T-helper 1 cell treated with Interleukin-12 subunit alpha and Interleukin-12 subunit beta and Interleukin-4 antibody, amounts not matched to agents 30 μg/mL and 1 μg/mL, for 36 hours (primary cell): Measurements from ENCODE around the gene STX8.
A peak's percentile ranks its signal among the peaks of the same experiment; 100 is the strongest.

ENCODE experiments used
- H3K27ac Mint-ChIP-seq: one replicate; pipeline ENCODE4 v1.8.0; 2021; ENCODE audit warnings: mild to moderate bottlenecking, mixed read lengths
- H3K27me3 Mint-ChIP-seq: one replicate; pipeline ENCODE4 v1.8.0; 2021; ENCODE audit warnings: low read depth, mixed read lengths
- H3K36me3 Mint-ChIP-seq: one replicate; pipeline ENCODE4 v1.8.0; 2021; ENCODE audit warnings: low read depth, mixed read lengths
- H3K4me1 Mint-ChIP-seq: one replicate; pipeline ENCODE4 v1.8.0; 2021; ENCODE audit warnings: low read depth, mixed read lengths
- H3K4me3 Mint-ChIP-seq: one replicate; pipeline ENCODE4 v1.8.0; 2021; ENCODE audit warnings: mild to moderate bottlenecking, moderate library complexity, mixed read lengths
- H3K9me3 Mint-ChIP-seq: one replicate; pipeline ENCODE4 v1.8.0; 2021; ENCODE audit warnings: mixed read lengths

STX8 gene

DNA sequence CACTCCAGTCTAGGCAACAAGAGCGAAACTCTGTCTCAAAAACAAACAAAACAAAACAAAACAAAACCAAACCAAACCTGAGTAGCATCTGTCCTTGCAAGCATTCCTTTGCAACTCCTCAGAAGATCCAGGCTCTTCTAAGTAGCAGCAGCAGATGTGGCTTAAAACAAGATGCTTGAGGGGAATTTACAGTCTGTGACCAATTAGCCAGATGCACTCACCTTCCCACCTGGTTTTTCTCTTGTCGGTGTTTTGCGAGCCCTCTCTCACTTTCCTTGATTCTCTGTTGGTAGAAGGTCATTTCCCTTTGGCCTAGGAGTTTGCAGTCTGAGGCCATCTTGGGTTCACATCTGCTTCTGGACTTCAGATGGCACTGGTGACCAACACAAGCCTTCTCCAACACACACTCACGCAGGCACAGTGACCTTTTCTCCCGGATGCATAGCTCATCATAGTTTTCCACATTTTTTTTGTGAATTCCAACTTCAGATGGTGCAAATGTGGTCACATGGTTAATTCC lies 276.8 kb downstream of the STX8 start:
- Mint-ChIP-seq H3K36me3 (no peaks in the 10 kb centered on the region), H3K4me3 (no peak overlapping the region), H3K4me1 (no peaks in the 10 kb centered on the region), H3K27me3 (no peaks in the 10 kb centered on the region), H3K9me3 (no peaks in the 10 kb centered on the region), H3K27ac (no peak overlapping the region)

DNA sequence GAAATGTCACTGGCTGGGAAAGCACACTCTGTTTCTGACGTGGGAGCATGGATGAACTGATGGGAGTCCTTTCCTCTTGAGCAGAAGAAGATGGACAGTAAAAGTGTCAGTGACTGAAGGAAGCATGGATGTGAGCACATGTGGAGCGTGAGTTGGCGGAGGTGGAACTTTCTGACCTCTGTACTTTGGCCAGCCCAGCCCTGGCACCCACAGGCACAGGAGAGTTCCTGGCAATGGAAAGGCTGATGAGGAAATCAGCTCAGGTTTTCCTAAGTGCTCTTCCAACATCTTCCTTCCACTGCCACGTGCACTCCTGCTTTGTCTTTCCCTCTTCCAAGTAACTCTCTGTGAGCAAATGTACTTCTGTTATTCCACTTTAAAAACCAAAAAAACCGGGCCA lies 277.5 kb downstream of the STX8 start:
- Mint-ChIP-seq H3K9me3 (no peaks in the 10 kb centered on the region), H3K36me3 (no peaks in the 10 kb centered on the region), H3K27ac (no peak overlapping the region), H3K4me1 (no peaks in the 10 kb centered on the region), H3K27me3 (no peaks in the 10 kb centered on the region), H3K4me3 (no peak overlapping the region)

DNA sequence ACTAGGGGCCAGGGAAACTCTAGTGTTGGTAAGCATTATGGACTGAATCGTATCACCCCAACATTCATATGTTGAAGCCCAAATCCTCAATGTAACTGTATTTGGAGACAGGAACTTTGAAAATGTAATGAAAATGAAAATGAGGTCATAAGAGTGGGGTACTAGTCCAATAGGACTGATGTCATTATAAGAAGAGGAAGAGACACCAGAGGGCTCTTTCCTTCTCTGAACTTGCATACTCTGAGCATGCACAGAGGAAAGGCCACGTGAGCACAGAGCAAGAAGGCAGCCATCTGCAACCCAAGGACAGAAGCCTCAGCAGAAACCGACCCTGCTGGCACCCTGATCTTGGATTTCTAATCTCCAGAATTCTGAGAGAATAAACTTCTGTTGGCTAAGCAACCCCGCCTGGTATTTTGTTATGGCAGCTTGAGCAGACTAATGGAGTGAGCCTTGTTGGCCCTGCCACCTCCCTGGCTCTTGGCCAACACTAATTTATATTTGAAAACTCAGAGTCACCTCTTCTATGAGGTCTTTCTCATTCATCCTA lies 280.9 kb downstream of the STX8 start:
- no peaks in the 10 kb centered on the region for H3K9me3 Mint-ChIP-seq
- no peak overlapping the region for H3K27ac Mint-ChIP-seq
- H3K4me1 Mint-ChIP-seq, result peaks cover 9% of the 10 kb centered on the region

DNA sequence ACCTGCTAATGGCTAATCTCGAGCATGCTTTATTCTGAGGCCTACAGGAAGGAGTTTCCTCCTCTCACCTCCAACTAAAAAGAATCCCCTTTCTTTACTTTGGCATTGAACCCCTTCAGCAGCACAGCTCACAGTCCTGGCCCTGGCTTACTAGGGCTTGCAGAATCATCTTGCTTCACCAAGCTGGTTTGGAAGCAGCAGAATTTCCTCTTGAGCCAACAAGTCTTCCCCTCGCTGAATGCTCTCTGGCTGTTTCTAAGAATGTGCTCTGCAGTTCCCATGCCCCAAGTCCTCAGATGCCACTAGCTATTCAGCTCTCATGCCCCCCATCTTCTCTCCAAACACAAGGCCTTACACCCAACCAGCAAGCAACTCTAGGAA lies 283.1 kb downstream of the STX8 start:
- Mint-ChIP-seq H3K4me3 (no peak overlapping the region), H3K9me3 (no peaks in the 10 kb centered on the region), H3K4me1 (peaks cover 16% of the 10 kb centered on the region), H3K27me3 (no peaks in the 10 kb centered on the region), H3K36me3 (no peaks in the 10 kb centered on the region), H3K27ac (no peak overlapping the region)

More for the DNA sequence above, 280.9 kb downstream of the STX8 start:
- Mint-ChIP-seq H3K27me3 (no peaks in the 10 kb centered on the region), H3K4me3 (no peak overlapping the region), H3K36me3 (no peaks in the 10 kb centered on the region)

DNA sequence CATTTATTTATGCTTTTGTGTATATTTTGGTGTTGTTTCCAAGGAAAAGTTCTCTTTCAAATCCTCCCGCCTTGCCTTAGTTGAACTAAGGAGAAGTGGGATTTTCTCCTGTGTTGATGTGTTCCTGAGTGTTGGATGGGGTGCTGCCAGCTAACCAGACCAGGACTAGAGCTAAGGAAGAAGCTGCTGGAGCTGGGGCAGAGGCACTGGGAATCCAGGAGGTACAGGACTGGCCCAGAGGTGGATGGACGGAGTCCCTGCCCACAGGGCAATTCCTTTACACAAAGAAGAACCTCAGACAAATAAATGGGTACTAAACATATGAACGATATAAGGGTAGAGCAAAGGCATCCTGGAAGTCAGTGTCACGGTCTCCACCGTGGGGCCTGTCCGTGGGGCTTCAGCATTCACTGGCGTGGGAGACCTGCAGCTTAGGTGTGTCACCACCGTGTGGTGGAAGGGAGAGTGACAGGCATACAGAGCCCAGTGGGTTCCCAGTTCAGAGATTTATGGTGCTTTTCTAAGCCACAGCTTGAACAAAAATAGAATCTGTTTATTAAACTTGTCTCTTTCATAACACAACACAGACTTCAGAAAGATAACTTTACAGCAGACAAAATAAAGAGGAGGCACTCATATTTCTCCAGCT lies 283.6 kb downstream of the STX8 start:
- Mint-ChIP-seq H3K9me3 (no peaks in the 10 kb centered on the region), H3K36me3 (no peaks in the 10 kb centered on the region)

GRCh38 chr17:9290226-9290613 lies 285.4 kb downstream of the STX8 start:
- no peaks in the 10 kb centered on the region for H3K36me3 Mint-ChIP-seq
- no peak overlapping the region for H3K27ac Mint-ChIP-seq
- peaks cover 16% of the 10 kb centered on the region for H3K4me1 Mint-ChIP-seq
- H3K4me3 Mint-ChIP-seq, result peak overlapping the region; percentile 16
- no peaks in the 10 kb centered on the region for H3K27me3 Mint-ChIP-seq
- no peaks in the 10 kb centered on the region for H3K9me3 Mint-ChIP-seq

More for the DNA sequence above, 283.6 kb downstream of the STX8 start:
- Mint-ChIP-seq H3K4me1 (peaks cover 16% of the 10 kb centered on the region), H3K27me3 (no peaks in the 10 kb centered on the region), H3K4me3 (no peak overlapping the region), H3K27ac (no peak overlapping the region)

- Mint-ChIP-seq H3K9me3 (no peaks in the 10 kb centered on the region), H3K36me3 (peaks cover 3% of the 10 kb centered on the region), H3K27ac (no peak overlapping the region), H3K4me1 (peaks cover 16% of the 10 kb centered on the region), H3K4me3 (no peak overlapping the region), H3K27me3 (no peaks in the 10 kb centered on the region)
Observed at GRCh38 chr17:9287306-9287705, 288.3 kb downstream of the STX8 start.

DNA sequence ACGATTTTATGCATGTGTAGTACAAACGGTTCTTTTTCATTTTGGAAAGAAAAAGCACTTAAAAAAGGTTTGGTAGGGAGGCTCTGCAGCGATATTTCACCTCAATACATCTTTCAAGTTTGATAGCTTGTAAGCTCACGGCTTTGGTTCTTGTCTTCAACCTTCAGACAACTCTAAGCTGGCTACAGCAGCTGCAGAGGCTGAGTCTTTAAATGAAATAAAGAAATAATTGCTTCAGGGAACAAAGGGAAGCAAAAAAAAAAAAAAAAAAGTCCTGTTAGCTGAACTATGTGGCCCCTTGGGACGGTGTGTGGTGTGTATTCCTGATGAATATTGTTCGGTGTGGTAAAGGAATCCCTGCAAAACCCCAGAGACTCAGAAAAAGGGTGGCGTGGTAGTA lies 289.2 kb downstream of the STX8 start:
- H3K4me3 Mint-ChIP-seq, result no peak overlapping the region
- peaks cover 3% of the 10 kb centered on the region for H3K36me3 Mint-ChIP-seq
- H3K27me3 Mint-ChIP-seq, result no peaks in the 10 kb centered on the region
- H3K9me3 Mint-ChIP-seq, result no peaks in the 10 kb centered on the region
- H3K4me1 Mint-ChIP-seq, result peaks cover 16% of the 10 kb centered on the region
- H3K27ac Mint-ChIP-seq, result no peak overlapping the region

- peaks cover 16% of the 10 kb centered on the region for H3K4me1 Mint-ChIP-seq
- no peaks in the 10 kb centered on the region for H3K9me3 Mint-ChIP-seq
- no peak overlapping the region for H3K4me3 Mint-ChIP-seq
- no peak overlapping the region for H3K27ac Mint-ChIP-seq
- peaks cover 3% of the 10 kb centered on the region for H3K36me3 Mint-ChIP-seq
- no peaks in the 10 kb centered on the region for H3K27me3 Mint-ChIP-seq
Observed at GRCh38 chr17:9285602-9286427, 289.8 kb downstream of the STX8 start.

- Mint-ChIP-seq H3K27ac (no peak overlapping the region), H3K4me3 (no peak overlapping the region), H3K9me3 (no peaks in the 10 kb centered on the region), H3K4me1 (peaks cover 8% of the 10 kb centered on the region), H3K27me3 (no peaks in the 10 kb centered on the region), H3K36me3 (peaks cover 3% of the 10 kb centered on the region)
Observed at GRCh38 chr17:9284884-9285283, 290.7 kb downstream of the STX8 start.

- Mint-ChIP-seq H3K4me1 (peaks cover under 1% of the 10 kb centered on the region), H3K4me3 (no peak overlapping the region), H3K27me3 (no peaks in the 10 kb centered on the region), H3K9me3 (no peaks in the 10 kb centered on the region), H3K36me3 (peaks cover 3% of the 10 kb centered on the region), H3K27ac (no peak overlapping the region)
Observed at GRCh38 chr17:9283909-9284308, 291.7 kb downstream of the STX8 start.

GRCh38 chr17:9279893-9280292 lies 295.7 kb downstream of the STX8 start:
- H3K9me3 Mint-ChIP-seq, result no peaks in the 10 kb centered on the region
- H3K27me3 Mint-ChIP-seq, result no peaks in the 10 kb centered on the region
- no peak overlapping the region for H3K4me3 Mint-ChIP-seq
- peaks cover 2% of the 10 kb centered on the region for H3K36me3 Mint-ChIP-seq
- H3K27ac Mint-ChIP-seq, result no peak overlapping the region
- no peaks in the 10 kb centered on the region for H3K4me1 Mint-ChIP-seq

DNA sequence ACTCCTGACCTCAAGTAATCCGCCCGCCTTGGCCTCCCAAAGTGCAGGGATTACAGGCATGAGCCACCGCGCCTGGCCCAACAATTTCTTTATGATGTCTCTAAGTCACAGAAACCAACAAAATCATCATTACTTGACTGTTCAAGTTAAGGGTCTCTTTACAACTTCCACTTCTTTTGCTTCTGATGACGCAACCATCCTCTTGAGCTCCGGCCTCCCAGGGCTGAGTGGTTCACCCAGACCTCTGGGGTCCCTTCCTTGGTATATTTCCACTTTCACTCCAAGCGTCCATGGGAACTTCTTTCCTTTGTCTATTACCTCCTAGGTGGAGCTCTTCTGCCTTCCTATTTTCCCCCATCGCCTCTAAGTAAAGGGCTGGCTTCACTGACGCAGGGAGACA lies 300.6 kb downstream of the STX8 start:
- H3K27me3 Mint-ChIP-seq, result no peaks in the 10 kb centered on the region
- peaks cover 12% of the 10 kb centered on the region for H3K4me1 Mint-ChIP-seq
- no peaks in the 10 kb centered on the region for H3K9me3 Mint-ChIP-seq
- H3K36me3 Mint-ChIP-seq, result no peaks in the 10 kb centered on the region
- no peak overlapping the region for H3K27ac Mint-ChIP-seq
- no peak overlapping the region for H3K4me3 Mint-ChIP-seq

DNA sequence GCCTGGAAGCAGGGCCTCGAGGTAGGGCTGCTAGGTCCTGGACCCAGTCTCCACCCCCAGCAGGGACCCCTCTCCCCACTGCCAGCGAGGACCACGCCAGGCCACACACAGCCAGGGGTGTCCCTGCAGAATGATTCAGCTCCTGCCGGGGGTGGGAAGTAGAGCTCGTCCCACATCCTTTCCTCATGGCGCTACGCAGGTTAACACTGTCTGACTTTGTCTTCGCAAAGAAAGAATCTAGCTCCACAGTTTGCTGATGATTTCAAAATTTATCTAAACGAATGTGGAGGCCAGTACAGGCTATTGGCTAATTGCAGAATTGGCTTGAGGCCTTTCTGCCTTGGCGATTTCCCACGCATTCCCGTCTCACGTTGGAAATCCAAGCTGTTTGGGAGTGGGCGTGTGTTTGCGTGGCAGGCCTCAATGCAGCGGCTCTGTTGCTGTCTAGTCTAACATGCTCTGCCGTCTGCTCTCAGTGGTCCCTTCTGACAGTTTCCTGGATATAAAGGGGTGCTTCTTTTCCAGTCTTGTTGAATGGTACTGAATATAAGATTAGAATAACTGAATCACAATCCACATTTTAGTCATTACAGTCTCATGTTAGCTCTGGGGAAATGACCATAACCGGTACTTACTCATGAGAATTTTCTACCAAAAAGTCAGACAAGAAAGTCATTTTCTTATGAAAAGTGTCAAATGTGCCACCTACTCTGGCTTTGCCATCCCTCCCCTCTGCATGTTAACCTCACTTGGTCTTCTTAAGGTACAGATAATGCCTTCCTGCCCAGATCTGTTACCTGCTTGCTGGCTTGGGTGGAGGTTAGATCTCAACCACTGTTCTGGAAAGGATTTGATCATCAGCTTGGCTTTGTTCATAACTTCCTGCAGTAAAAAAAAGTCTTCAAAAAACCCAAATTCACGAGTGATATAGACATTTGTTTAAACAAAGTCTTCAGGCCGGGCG lies 301.9 kb downstream of the STX8 start:
- Mint-ChIP-seq H3K4me1 (peaks cover 12% of the 10 kb centered on the region), H3K27ac (peak overlapping the region; percentile 37), H3K27me3 (no peaks in the 10 kb centered on the region), H3K36me3 (no peaks in the 10 kb centered on the region), H3K9me3 (no peaks in the 10 kb centered on the region), H3K4me3 (no peak overlapping the region)
